GM12878 (cell line): Measurements from ENCODE around the gene CDK16. TPM values are rescaled to one million over a fixed set of nuclear protein-coding genes. Genes with fewer than 3 reads are reported as not detected.

ENCODE experiments used
- ATAC-seq: fragments of 200-7000 bp; cut with Tn5 transposase; 3 replicates; pipeline ENCODE4 v1.9.1; 2020; ENCODE audit warnings: mild to moderate bottlenecking, moderate library complexity
- BruUV-seq: library from RNA; stranded (reverse); fragments of 400-500 nt; replicated peaks from 2 replicates; lab custom pipeline; 2021; lab: Mats Ljungman, UMichigan
- CTCF ChIA-PET: fragments of 300-600 bp; sonication (Branson Sonifier 250); formaldehyde crosslinking; extraction: SDS; loops from one replicate; lab custom pipeline; 2021; ENCODE audit warnings: inconsistent platforms; lab: Yijun Ruan, JAX
- POLR2A ChIA-PET: fragments of 350-600 bp; formaldehyde crosslinking; extraction: SDS; loops from one replicate; lab custom pipeline; 2021; ENCODE audit warnings: inconsistent platforms; lab: Charles Lee
- RAD21 ChIA-PET: fragments of 300-600 bp; sonication (Branson Sonifier 250); formaldehyde crosslinking; loops from one replicate; lab custom pipeline; 2023; ENCODE audit warnings: antibody characterized with exemption; ENCODE audit not compliant: unreplicated experiment; lab: Charles Lee
- SMC1A ChIA-PET: fragments of 300-600 bp; sonication (Branson Sonifier 250); formaldehyde crosslinking; loops from one replicate; lab custom pipeline; 2023; ENCODE audit not compliant: unreplicated experiment, uncharacterized antibody; lab: Charles Lee
- DNase-seq: peaks from one replicate; pipeline ENCODE4 v3.0.0-alpha.2; 2011; ENCODE audit warnings: low read depth, low spot score
- FAIRE-seq: peaks from 3 replicates; lab custom pipeline; 2011; peaks lifted over from hg19 to GRCh38; lab: Jason Lieb, UNC
- H2AFZ ChIP-seq: 2 replicates; pipeline ENCODE4 v1.6.0; 2011; ENCODE audit warnings: low read depth, low read length, control low read depth; ENCODE audit not compliant: control insufficient read depth
- H3K27ac ChIP-seq: 2 replicates; pipeline ENCODE4 v1.5.1; 2011; ENCODE audit warnings: control low read depth; ENCODE audit not compliant: control insufficient read depth, insufficient read depth
- H3K27me3 ChIP-seq, 2 experiments: replicated peaks in 1 of 2; 2 replicates each; pipeline versions ENCODE4 v1.6.0 to v1.6.1; 2011; ENCODE audit warnings: low read length in 1 of 2; ENCODE audit not compliant: control insufficient read depth in 2 of 2, insufficient read depth in 2 of 2
- H3K36me3 ChIP-seq, 2 experiments: 2 replicates each; pipeline ENCODE4 v1.5.1; 2011; ENCODE audit warnings: low read length in 1 of 2; ENCODE audit not compliant: control insufficient read depth in 2 of 2, insufficient read depth in 2 of 2
- H3K4me1 ChIP-seq: 2 replicates; pipeline ENCODE4 v1.6.1; 2011; ENCODE audit warnings: mild to moderate bottlenecking, low read length, moderate library complexity, mixed read lengths; ENCODE audit not compliant: control insufficient read depth, insufficient read depth
- H3K4me2 ChIP-seq: 2 replicates; pipeline ENCODE4 v1.6.0; 2011; ENCODE audit warnings: control low read depth; ENCODE audit not compliant: control insufficient read depth, insufficient read depth
- H3K4me3 ChIP-seq: fragments of 200-600 bp; sonication (generic); 2 replicates; pipeline ENCODE4 v1.5.1; 2016
- H3K79me2 ChIP-seq: 2 replicates; pipeline ENCODE4 v1.6.0; 2011; ENCODE audit warnings: low read length; ENCODE audit not compliant: control insufficient read depth, insufficient read depth
- H3K9ac ChIP-seq: 2 replicates; pipeline ENCODE4 v1.8.0; 2011; ENCODE audit warnings: low read length, control low read depth, mixed read lengths; ENCODE audit not compliant: control insufficient read depth, insufficient read depth
- H3K9me3 ChIP-seq: replicated peaks from 3 replicates; pipeline ENCODE4 v1.5.1; 2011; ENCODE audit warnings: mild to moderate bottlenecking, low read length; ENCODE audit not compliant: control insufficient read depth, insufficient read depth
- H4K20me1 ChIP-seq: 2 replicates; pipeline ENCODE4 v1.6.0; 2011; ENCODE audit not compliant: control insufficient read depth, insufficient read depth
- CHD1 ChIP-seq: IDR thresholded peaks from 2 replicates; pipeline ENCODE4 v1.6.1; 2012; ENCODE audit warnings: low read depth, low read length, improper control_type of control experiment
- JUNB ChIP-seq: IDR thresholded peaks from 2 replicates; pipeline ENCODE4 v1.6.1; 2016; ENCODE audit warnings: antibody characterized with exemption, mild to moderate bottlenecking
- RFX5 ChIP-seq: IDR thresholded peaks from 2 replicates; pipeline ENCODE4 v1.6.1; 2011; ENCODE audit warnings: low read depth, low read length, improper control_type of control experiment
- STAT3 ChIP-seq: IDR thresholded peaks from 2 replicates; pipeline ENCODE4 v1.6.1; 2011; ENCODE audit warnings: low read depth, low read length, improper control_type of control experiment
- SUPT20H ChIP-seq: IDR thresholded peaks from 2 replicates; pipeline ENCODE4 v1.6.1; 2011; ENCODE audit warnings: low read depth, mild to moderate bottlenecking, low read length, moderate library complexity, borderline replicate concordance; ENCODE audit not compliant: control insufficient read depth
- SUZ12 ChIP-seq: fragments of 200-600 bp; sonication (generic); IDR thresholded peaks from one replicate; pipeline ENCODE4 v1.6.1; 2018; ENCODE audit warnings: antibody characterized with exemption, mild to moderate bottlenecking; ENCODE audit not compliant: unreplicated experiment
- TBL1XR1 ChIP-seq: IDR thresholded peaks from 2 replicates; pipeline ENCODE4 v1.6.1; 2012; ENCODE audit warnings: low read depth, low read length, improper control_type of control experiment
- ZNF384 ChIP-seq: IDR thresholded peaks from 2 replicates; pipeline ENCODE4 v1.6.1; 2012; ENCODE audit warnings: low read depth, mild to moderate bottlenecking, low read length, improper control_type of control experiment, borderline replicate concordance
- WGBS: methylation state at CpG from one replicate; pipeline ENCODE4 v1.1.6; 2016; ENCODE audit warnings: low lambda C conversion rate; ENCODE audit not compliant: insufficient replicate concordance, insufficient coverage; ENCODE audit errors: missing lambda C conversion rate; 5-methylcytosine and 5-hydroxymethylcytosine counted together
- in situ Hi-C: fragments of 300-500 bp; cut with MboI; formaldehyde crosslinking; loops from 9 replicates; pipeline ENCODE4 v1.14.3; 2018; ENCODE audit warnings: mixed read lengths
- intact Hi-C: fragments of 100-400 bp; cut with micrococcal nuclease; formaldehyde crosslinking; loops from one replicate; pipeline ENCODE4 v1.14.2; 2022; ENCODE audit not compliant: unreplicated experiment
- polyA plus RNA-seq, 11 experiments: library from polyadenylated mRNA; depleted of rRNA in 4 of 11; unstranded in 6 of 11; stranded (reverse) in 5 of 11; fragments of >200 nt; fragmentation: Nextera tagmentation in 4 of 11; fragmentation: Illumina TruSeq in 1 of 11; extraction: Ambion mirVana in 4 of 11; extraction: Trizol in 1 of 11; gene quantifications; 1 replicate in 1 of 11; 2 replicates in 10 of 11; pipeline versions ENCODE4 v1.2.1 to v1.2.3, GENCODE V29; 2011 to 2016; ENCODE audit warnings: inconsistent platforms in 2 of 11, missing spikeins in 2 of 11, low read depth in 1 of 11
- total RNA-seq, 4 experiments: library from RNA; depleted of rRNA in 3 of 4; stranded (reverse); fragments of >200 nt in 3 of 4; fragmentation: Illumina TruSeq in 1 of 4; extraction: Trizol in 1 of 4; gene quantifications; 2 replicates each; pipeline versions ENCODE4 v1.2.1 to v1.2.3, GENCODE V29; 2013 to 2021
- TF ChIP-seq, protein P1 (sequence below): fragments of 450-650 bp; IDR thresholded peaks from 2 replicates; pipeline ENCODE4 v1.6.1; 2014; ENCODE audit warnings: mild to moderate bottlenecking
- TF ChIP-seq, protein P2 (sequence below): IDR thresholded peaks from 2 replicates; pipeline ENCODE4 v1.6.1; 2011; ENCODE audit warnings: low read depth, low read length, improper control_type of control experiment, borderline replicate concordance
- TF ChIP-seq, protein P3 (sequence below): fragments of 450-650 bp; conservative IDR thresholded peaks from 2 replicates; pipeline ENCODE4 v1.6.1; 2017; ENCODE audit warnings: mild to moderate bottlenecking, moderate library complexity
- TF ChIP-seq, protein P4 (sequence below), 3 experiments: IDR thresholded peaks in 2 of 3; conservative IDR thresholded peaks in 1 of 3; 2 replicates each; pipeline ENCODE4 v1.5.1; 2011; ENCODE audit warnings: low read depth in 3 of 3, low read length in 3 of 3, mild to moderate bottlenecking in 3 of 3, control low read depth in 2 of 3, moderate library complexity in 2 of 3, inconsistent platforms in 1 of 3, mixed read lengths in 1 of 3; ENCODE audit not compliant: control insufficient read depth in 2 of 3, insufficient read depth in 1 of 3; ENCODE audit errors: extremely low read depth in 1 of 3

Gene CDK16
- total and polyA plus RNA-seq, 10 of the 15 experiments (the other 5 are each of a cell fraction or from before 2014, with no cell fraction given), result 2.4 to 75.1 (median 48.2) TPM

DNA sequence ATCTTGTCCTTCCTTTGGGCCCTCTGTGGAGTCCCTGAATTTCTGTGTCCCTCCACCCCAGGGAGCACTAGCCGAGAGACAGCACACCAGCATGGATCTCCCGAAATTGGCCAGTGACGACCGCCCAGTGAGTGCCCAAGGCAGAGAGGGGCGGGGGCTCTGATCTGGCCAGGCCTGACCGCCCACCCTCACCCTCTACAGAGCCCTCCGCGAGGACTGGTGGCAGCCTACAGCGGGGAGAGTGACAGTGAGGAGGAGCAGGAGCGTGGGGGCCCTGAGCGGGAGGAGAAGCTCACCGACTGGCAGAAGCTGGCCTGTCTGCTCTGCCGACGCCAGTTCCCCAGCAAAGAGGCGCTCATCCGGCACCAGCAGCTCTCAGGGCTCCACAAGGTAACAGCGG lies 33.2 kb upstream of the CDK16 start:
- no TSS peak for BruUV-seq
- FAIRE-seq, result no peak

More for the DNA sequence above, 33.2 kb upstream of the CDK16 start:
- in situ Hi-C loops (loop anchor here (5.0 kb wide), 1 partner anchor 842 kb away; no protein-coding TSS in a partner anchor), intact Hi-C loops (no loop called here)
- DNase-seq, result no peak
- TF ChIP-seq STAT3 (no peak), ZNF384 (no peak), TBL1XR1 (no peak), RFX5 (no peak), SUZ12 (no peak), SUPT20H (no peak), JUNB (no peak), CHD1 (no peak)
- TF ChIP-seq, protein P1, sequence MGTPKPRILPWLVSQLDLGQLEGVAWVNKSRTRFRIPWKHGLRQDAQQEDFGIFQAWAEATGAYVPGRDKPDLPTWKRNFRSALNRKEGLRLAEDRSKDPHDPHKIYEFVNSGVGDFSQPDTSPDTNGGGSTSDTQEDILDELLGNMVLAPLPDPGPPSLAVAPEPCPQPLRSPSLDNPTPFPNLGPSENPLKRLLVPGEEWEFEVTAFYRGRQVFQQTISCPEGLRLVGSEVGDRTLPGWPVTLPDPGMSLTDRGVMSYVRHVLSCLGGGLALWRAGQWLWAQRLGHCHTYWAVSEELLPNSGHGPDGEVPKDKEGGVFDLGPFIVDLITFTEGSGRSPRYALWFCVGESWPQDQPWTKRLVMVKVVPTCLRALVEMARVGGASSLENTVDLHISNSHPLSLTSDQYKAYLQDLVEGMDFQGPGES, result no peak
- TF ChIP-seq, protein P2, sequence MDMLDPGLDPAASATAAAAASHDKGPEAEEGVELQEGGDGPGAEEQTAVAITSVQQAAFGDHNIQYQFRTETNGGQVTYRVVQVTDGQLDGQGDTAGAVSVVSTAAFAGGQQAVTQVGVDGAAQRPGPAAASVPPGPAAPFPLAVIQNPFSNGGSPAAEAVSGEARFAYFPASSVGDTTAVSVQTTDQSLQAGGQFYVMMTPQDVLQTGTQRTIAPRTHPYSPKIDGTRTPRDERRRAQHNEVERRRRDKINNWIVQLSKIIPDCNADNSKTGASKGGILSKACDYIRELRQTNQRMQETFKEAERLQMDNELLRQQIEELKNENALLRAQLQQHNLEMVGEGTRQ, result no peak
- TF ChIP-seq, protein P3, sequence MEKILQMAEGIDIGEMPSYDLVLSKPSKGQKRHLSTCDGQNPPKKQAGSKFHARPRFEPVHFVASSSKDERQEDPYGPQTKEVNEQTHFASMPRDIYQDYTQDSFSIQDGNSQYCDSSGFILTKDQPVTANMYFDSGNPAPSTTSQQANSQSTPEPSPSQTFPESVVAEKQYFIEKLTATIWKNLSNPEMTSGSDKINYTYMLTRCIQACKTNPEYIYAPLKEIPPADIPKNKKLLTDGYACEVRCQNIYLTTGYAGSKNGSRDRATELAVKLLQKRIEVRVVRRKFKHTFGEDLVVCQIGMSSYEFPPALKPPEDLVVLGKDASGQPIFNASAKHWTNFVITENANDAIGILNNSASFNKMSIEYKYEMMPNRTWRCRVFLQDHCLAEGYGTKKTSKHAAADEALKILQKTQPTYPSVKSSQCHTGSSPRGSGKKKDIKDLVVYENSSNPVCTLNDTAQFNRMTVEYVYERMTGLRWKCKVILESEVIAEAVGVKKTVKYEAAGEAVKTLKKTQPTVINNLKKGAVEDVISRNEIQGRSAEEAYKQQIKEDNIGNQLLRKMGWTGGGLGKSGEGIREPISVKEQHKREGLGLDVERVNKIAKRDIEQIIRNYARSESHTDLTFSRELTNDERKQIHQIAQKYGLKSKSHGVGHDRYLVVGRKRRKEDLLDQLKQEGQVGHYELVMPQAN, result no peak
- TF ChIP-seq, protein P4, sequence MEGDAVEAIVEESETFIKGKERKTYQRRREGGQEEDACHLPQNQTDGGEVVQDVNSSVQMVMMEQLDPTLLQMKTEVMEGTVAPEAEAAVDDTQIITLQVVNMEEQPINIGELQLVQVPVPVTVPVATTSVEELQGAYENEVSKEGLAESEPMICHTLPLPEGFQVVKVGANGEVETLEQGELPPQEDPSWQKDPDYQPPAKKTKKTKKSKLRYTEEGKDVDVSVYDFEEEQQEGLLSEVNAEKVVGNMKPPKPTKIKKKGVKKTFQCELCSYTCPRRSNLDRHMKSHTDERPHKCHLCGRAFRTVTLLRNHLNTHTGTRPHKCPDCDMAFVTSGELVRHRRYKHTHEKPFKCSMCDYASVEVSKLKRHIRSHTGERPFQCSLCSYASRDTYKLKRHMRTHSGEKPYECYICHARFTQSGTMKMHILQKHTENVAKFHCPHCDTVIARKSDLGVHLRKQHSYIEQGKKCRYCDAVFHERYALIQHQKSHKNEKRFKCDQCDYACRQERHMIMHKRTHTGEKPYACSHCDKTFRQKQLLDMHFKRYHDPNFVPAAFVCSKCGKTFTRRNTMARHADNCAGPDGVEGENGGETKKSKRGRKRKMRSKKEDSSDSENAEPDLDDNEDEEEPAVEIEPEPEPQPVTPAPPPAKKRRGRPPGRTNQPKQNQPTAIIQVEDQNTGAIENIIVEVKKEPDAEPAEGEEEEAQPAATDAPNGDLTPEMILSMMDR (IDR thresholded peaks at IDR 0.05 in 2 of 3, conservative IDR thresholded peaks at IDR 0.05 in 1 of 3; ENCODE audit: control insufficient read depth in 2 of 3, extremely low read depth in 1 of 3, insufficient read depth in 1 of 3, low read depth in 3 of 3, low read length in 3 of 3), result no peak
- Histone ChIP-seq H3K9ac (no peak overlapping the region), H3K4me2 (no peak overlapping the region), H3K9me3 (no peaks in the 10 kb centered on the region), H3K4me3 (no peak overlapping the region), H3K79me2 (no peaks in the 10 kb centered on the region), H3K4me1 (no peaks in the 10 kb centered on the region), H3K27me3 (no peaks in the 10 kb centered on the region; a peak in 1 of 4 replicates), H3K36me3 (peaks cover 0 to 11% of the 10 kb centered on the region in 2 experiments; a peak in 3 of 4 replicates), H3K27ac (no peak overlapping the region), H4K20me1 (no peaks in the 10 kb centered on the region), H2AFZ (no peak overlapping the region)
- RAD21 ChIA-PET, result no interaction called here
- CTCF ChIA-PET, result no interaction called here
- SMC1A ChIA-PET, result interaction anchor here (0.6 kb wide), 1 partner anchor 39 kb away, joined by 3 read pairs; no protein-coding TSS in a partner anchor
- WGBS, result 82% methylated on average over 17 of the region's 17 CpGs
- ATAC-seq, result no peak
- POLR2A ChIA-PET, result no interaction called here
